ENCODE measurements around the gene MMP14. TPM values are rescaled to one million over a fixed set of nuclear protein-coding genes. Genes with fewer than 3 reads are reported as not detected.

MMP14 gene
- polyA plus RNA-seq, 1 donor = 108 TPM

- Histone ChIP-seq H3K9me3 (ENCODE audit: control insufficient read depth, low read depth, low read length) (peaks cover 3% of the 10 kb centered on the region), H3K27ac (ENCODE audit: low read length) (peak overlapping the region; percentile 69), H3K27me3 (ENCODE audit: control insufficient read depth, insufficient read depth, low read length) (peaks cover 2% of the 10 kb centered on the region), H3K4me1 (ENCODE audit: control insufficient read depth, insufficient read depth, low read length) (peaks cover 30% of the 10 kb centered on the region), H3K4me3 (ENCODE audit: low read length) (no peak overlapping the region), H3K36me3 (ENCODE audit: control insufficient read depth, insufficient read depth, low read length) (peaks cover 2% of the 10 kb centered on the region)
- DNase-seq = no peak
- no CpG with 5 or more reads among the region's 7 CpGs for WGBS (ENCODE audit: insufficient coverage, low lambda C conversion rate)
These were observed 47.8 kb downstream of the MMP14 start for GRCh38 chr14:22884076-22884737.

GRCh38 chr14:22884738-22885523 lies 48.5 kb downstream of the MMP14 start:
- Histone ChIP-seq H3K4me1 (ENCODE audit: control insufficient read depth, insufficient read depth, low read length) (peaks cover 30% of the 10 kb centered on the region), H3K36me3 (ENCODE audit: control insufficient read depth, insufficient read depth, low read length) (no peaks in the 10 kb centered on the region), H3K27me3 (ENCODE audit: control insufficient read depth, insufficient read depth, low read length) (peaks cover 2% of the 10 kb centered on the region), H3K4me3 (ENCODE audit: low read length) (no peak overlapping the region), H3K27ac (ENCODE audit: low read length) (peak overlapping the region; percentile 89), H3K9me3 (ENCODE audit: control insufficient read depth, low read depth, low read length) (peaks cover 3% of the 10 kb centered on the region)
- WGBS (ENCODE audit: insufficient coverage, low lambda C conversion rate) = no CpG with 5 or more reads among the region's 11 CpGs
- peak; percentile 93 to 98 for DNase-seq

- peaks cover 3% of the 10 kb centered on the region for H3K9me3 ChIP-seq (ENCODE audit: control insufficient read depth, low read depth, low read length)
- peak overlapping the region; percentile 63 for H3K4me3 ChIP-seq (ENCODE audit: low read length)
- peaks cover 2% of the 10 kb centered on the region for H3K27me3 ChIP-seq (ENCODE audit: control insufficient read depth, insufficient read depth, low read length)
- H3K36me3 ChIP-seq (ENCODE audit: control insufficient read depth, insufficient read depth, low read length) = no peaks in the 10 kb centered on the region
- WGBS (ENCODE audit: insufficient coverage, low lambda C conversion rate) = no CpG with 5 or more reads among the region's 21 CpGs
- peaks cover 30% of the 10 kb centered on the region for H3K4me1 ChIP-seq (ENCODE audit: control insufficient read depth, insufficient read depth, low read length)
- peak overlapping the region; percentile 89 for H3K27ac ChIP-seq (ENCODE audit: low read length)
- DNase-seq = no peak
These were observed 49.6 kb downstream of the MMP14 start for GRCh38 chr14:22885975-22886374.

- H3K27ac ChIP-seq (ENCODE audit: low read length) = peak overlapping the region; percentile 89
- peaks cover 30% of the 10 kb centered on the region for H3K4me1 ChIP-seq (ENCODE audit: control insufficient read depth, insufficient read depth, low read length)
- H3K27me3 ChIP-seq (ENCODE audit: control insufficient read depth, insufficient read depth, low read length) = peaks cover 2% of the 10 kb centered on the region
- DNase-seq = peak in 1 of 2 donors; percentile 73
- peaks cover 3% of the 10 kb centered on the region for H3K9me3 ChIP-seq (ENCODE audit: control insufficient read depth, low read depth, low read length)
- no CpG with 5 or more reads among the region's 77 CpGs for WGBS (ENCODE audit: insufficient coverage, low lambda C conversion rate)
- no peaks in the 10 kb centered on the region for H3K36me3 ChIP-seq (ENCODE audit: control insufficient read depth, insufficient read depth, low read length)
- peak overlapping the region; percentile 63 for H3K4me3 ChIP-seq (ENCODE audit: low read length)
These were observed 50.3 kb downstream of the MMP14 start for GRCh38 chr14:22886500-22887259.

- Histone ChIP-seq H3K27me3 (ENCODE audit: control insufficient read depth, insufficient read depth, low read length) (peaks cover under 1% of the 10 kb centered on the region), H3K27ac (ENCODE audit: low read length) (peak overlapping the region; percentile 55), H3K4me3 (ENCODE audit: low read length) (peak overlapping the region; percentile 63), H3K9me3 (ENCODE audit: control insufficient read depth, low read depth, low read length) (peaks cover 3% of the 10 kb centered on the region), H3K36me3 (ENCODE audit: control insufficient read depth, insufficient read depth, low read length) (no peaks in the 10 kb centered on the region), H3K4me1 (ENCODE audit: control insufficient read depth, insufficient read depth, low read length) (peaks cover 27% of the 10 kb centered on the region)
- WGBS (ENCODE audit: insufficient coverage, low lambda C conversion rate) = no CpG with 5 or more reads among the region's 11 CpGs
- DNase-seq = peak; percentile 77 to 87
These were observed 51.0 kb downstream of the MMP14 start for GRCh38 chr14:22887260-22887989.

GRCh38 chr14:22887990-22888378 lies 51.6 kb downstream of the MMP14 start:
- Histone ChIP-seq H3K4me3 (ENCODE audit: low read length) (no peak overlapping the region), H3K4me1 (ENCODE audit: control insufficient read depth, insufficient read depth, low read length) (peaks cover 23% of the 10 kb centered on the region), H3K27ac (ENCODE audit: low read length) (no peak overlapping the region), H3K27me3 (ENCODE audit: control insufficient read depth, insufficient read depth, low read length) (no peaks in the 10 kb centered on the region), H3K36me3 (ENCODE audit: control insufficient read depth, insufficient read depth, low read length) (no peaks in the 10 kb centered on the region), H3K9me3 (ENCODE audit: control insufficient read depth, low read depth, low read length) (peaks cover 3% of the 10 kb centered on the region)
- DNase-seq = peak in 1 of 2 donors; percentile 26
- no CpG with 5 or more reads among the region's 5 CpGs for WGBS (ENCODE audit: insufficient coverage, low lambda C conversion rate)

GRCh38 chr14:22888662-22889061 lies 52.3 kb downstream of the MMP14 start:
- WGBS (ENCODE audit: insufficient coverage, low lambda C conversion rate) = no CpG with 5 or more reads among the region's 4 CpGs
- no peak overlapping the region for H3K27ac ChIP-seq (ENCODE audit: low read length)
- H3K4me3 ChIP-seq (ENCODE audit: low read length) = no peak overlapping the region
- no peaks in the 10 kb centered on the region for H3K36me3 ChIP-seq (ENCODE audit: control insufficient read depth, insufficient read depth, low read length)
- peaks cover 18% of the 10 kb centered on the region for H3K4me1 ChIP-seq (ENCODE audit: control insufficient read depth, insufficient read depth, low read length)
- H3K9me3 ChIP-seq (ENCODE audit: control insufficient read depth, low read depth, low read length) = peaks cover 3% of the 10 kb centered on the region
- H3K27me3 ChIP-seq (ENCODE audit: control insufficient read depth, insufficient read depth, low read length) = no peaks in the 10 kb centered on the region
- no peak for DNase-seq

GRCh38 chr14:22890416-22890815 lies 54.0 kb downstream of the MMP14 start:
- H3K9me3 ChIP-seq (ENCODE audit: control insufficient read depth, low read depth, low read length) = peaks cover 3% of the 10 kb centered on the region
- no peak overlapping the region for H3K4me3 ChIP-seq (ENCODE audit: low read length)
- H3K4me1 ChIP-seq (ENCODE audit: control insufficient read depth, insufficient read depth, low read length) = peaks cover 11% of the 10 kb centered on the region
- no peaks in the 10 kb centered on the region for H3K27me3 ChIP-seq (ENCODE audit: control insufficient read depth, insufficient read depth, low read length)
- no peaks in the 10 kb centered on the region for H3K36me3 ChIP-seq (ENCODE audit: control insufficient read depth, insufficient read depth, low read length)
- DNase-seq = no peak
- H3K27ac ChIP-seq (ENCODE audit: low read length) = no peak overlapping the region
- 100% methylated on average over 1 of the region's 1 CpG for WGBS (ENCODE audit: insufficient coverage, low lambda C conversion rate)

- H3K36me3 ChIP-seq (ENCODE audit: control insufficient read depth, insufficient read depth, low read length) = no peaks in the 10 kb centered on the region
- H3K27me3 ChIP-seq (ENCODE audit: control insufficient read depth, insufficient read depth, low read length) = no peaks in the 10 kb centered on the region
- H3K4me3 ChIP-seq (ENCODE audit: low read length) = no peak overlapping the region
- no peaks in the 10 kb centered on the region for H3K9me3 ChIP-seq (ENCODE audit: control insufficient read depth, low read depth, low read length)
- WGBS (ENCODE audit: insufficient coverage, low lambda C conversion rate) = no CpG with 5 or more reads among the region's 7 CpGs
- no peak for DNase-seq
- H3K4me1 ChIP-seq (ENCODE audit: control insufficient read depth, insufficient read depth, low read length) = no peaks in the 10 kb centered on the region
- no peak overlapping the region for H3K27ac ChIP-seq (ENCODE audit: low read length)
These were observed 56.1 kb downstream of the MMP14 start for GRCh38 chr14:22892488-22892887.

- no peaks in the 10 kb centered on the region for H3K4me1 ChIP-seq (ENCODE audit: control insufficient read depth, insufficient read depth, low read length)
- H3K27me3 ChIP-seq (ENCODE audit: control insufficient read depth, insufficient read depth, low read length) = no peaks in the 10 kb centered on the region
- no peaks in the 10 kb centered on the region for H3K9me3 ChIP-seq (ENCODE audit: control insufficient read depth, low read depth, low read length)
- no CpG with 5 or more reads among the region's 4 CpGs for WGBS (ENCODE audit: insufficient coverage, low lambda C conversion rate)
- no peak for DNase-seq
- H3K36me3 ChIP-seq (ENCODE audit: control insufficient read depth, insufficient read depth, low read length) = no peaks in the 10 kb centered on the region
- H3K4me3 ChIP-seq (ENCODE audit: low read length) = no peak overlapping the region
- no peak overlapping the region for H3K27ac ChIP-seq (ENCODE audit: low read length)
These were observed 57.3 kb downstream of the MMP14 start for GRCh38 chr14:22893706-22894105.
